DOHH2 (cell line): ENCODE results near the gene CHD8.

Source experiments
- H3F3A ChIP-seq: fragments of 200-600 bp; sonication (generic), shearing (Covaris generic); 2 replicates; pipeline ENCODE4 v1.6.0; 2016; ENCODE audit warnings: antibody characterized with exemption, mild to moderate bottlenecking; ENCODE audit not compliant: control insufficient read depth, insufficient read depth
- H3K27ac ChIP-seq: fragments of 200-600 bp; sonication (generic); 2 replicates; pipeline ENCODE4 v1.5.1; 2014; ENCODE audit warnings: low read depth, mild to moderate bottlenecking, low read length, moderate library complexity
- H3K27me3 ChIP-seq: fragments of 200-600 bp; sonication (generic); 2 replicates; pipeline ENCODE4 v1.6.1; 2014; ENCODE audit warnings: mild to moderate bottlenecking, low read length, mixed read lengths; ENCODE audit not compliant: control insufficient read depth
- H3K36me3 ChIP-seq: fragments of 200-600 bp; sonication (generic); 2 replicates; pipeline ENCODE4 v1.6.1; 2014; ENCODE audit warnings: mild to moderate bottlenecking, low read length, moderate library complexity, mixed read lengths; ENCODE audit not compliant: control insufficient read depth
- H3K4me1 ChIP-seq: fragments of 200-600 bp; sonication (generic); 2 replicates; pipeline ENCODE4 v1.6.1; 2014; ENCODE audit warnings: mild to moderate bottlenecking, low read length, mixed read lengths; ENCODE audit not compliant: control insufficient read depth
- H3K4me2 ChIP-seq: fragments of 200-600 bp; sonication (generic); 2 replicates; pipeline ENCODE4 v1.6.0; 2014; ENCODE audit warnings: mild to moderate bottlenecking, low read length, moderate library complexity
- H3K4me3 ChIP-seq: fragments of 200-600 bp; sonication (generic); 2 replicates; pipeline ENCODE4 v1.5.1; 2014; ENCODE audit warnings: mild to moderate bottlenecking, low read length, mixed read lengths
- H3K79me2 ChIP-seq: fragments of 200-600 bp; sonication (generic); 2 replicates; pipeline ENCODE4 v1.6.1; 2014; ENCODE audit warnings: mild to moderate bottlenecking, low read length, mixed read lengths; ENCODE audit not compliant: control insufficient read depth
- H3K9me2 ChIP-seq: fragments of 200-600 bp; sonication (generic); replicated peaks from 2 replicates; pipeline ENCODE4 v1.6.1; 2014; ENCODE audit warnings: mild to moderate bottlenecking, low read length, mixed read lengths; ENCODE audit not compliant: control insufficient read depth
- H3K9me3 ChIP-seq: fragments of 200-600 bp; sonication (generic); 2 replicates; pipeline ENCODE4 v1.6.1; 2014; ENCODE audit warnings: antibody characterized with exemption, low read length, mixed read lengths; ENCODE audit not compliant: control insufficient read depth, insufficient read depth
- H4K20me1 ChIP-seq: fragments of 200-600 bp; sonication (generic); 2 replicates; pipeline ENCODE4 v1.6.0; 2014; ENCODE audit warnings: low read depth, mild to moderate bottlenecking, antibody characterized with exemption, low read length, moderate library complexity; ENCODE audit not compliant: control insufficient read depth, insufficient read depth
- EZH2phosphoT487 ChIP-seq: fragments of 200-600 bp; sonication (generic); IDR thresholded peaks from 2 replicates; pipeline ENCODE4 v1.6.1; 2017; ENCODE audit warnings: borderline replicate concordance, mild to moderate bottlenecking, antibody characterized with exemption, low read length, moderate library complexity, mixed read lengths
- TF ChIP-seq, protein P1 (sequence below): fragments of 200-600 bp; sonication (generic); IDR thresholded peaks from one replicate; pipeline ENCODE4 v1.5.1; 2014; ENCODE audit warnings: antibody characterized with exemption, mild to moderate bottlenecking, low read depth, low read length; ENCODE audit not compliant: poor library complexity, severe bottlenecking

Gene CHD8

GRCh38 chr14:21476523-21476924, 20.6 kb upstream of the CHD8 start:
- peaks cover 15% of the 10 kb centered on the region for H3K4me1 ChIP-seq
- H3K4me3 ChIP-seq = peak overlapping the region; percentile 97
- H3K9me2 ChIP-seq = no peaks in the 10 kb centered on the region
- H3F3A ChIP-seq = peaks cover 3% of the 10 kb centered on the region; the same call in 1 of the 2 replicates
- H3K27ac ChIP-seq = peak overlapping the region; percentile 63
- no peaks in the 10 kb centered on the region for H3K27me3 ChIP-seq
- peaks cover 47% of the 10 kb centered on the region for H3K79me2 ChIP-seq
- H4K20me1 ChIP-seq = no peaks in the 10 kb centered on the region
- H3K9me3 ChIP-seq = no peaks in the 10 kb centered on the region
- peak overlapping the region; percentile 79 for H3K4me2 ChIP-seq
- peaks cover 22% of the 10 kb centered on the region for H3K36me3 ChIP-seq
- TF ChIP-seq EZH2phosphoT487 = no peak
- TF ChIP-seq, protein P1, sequence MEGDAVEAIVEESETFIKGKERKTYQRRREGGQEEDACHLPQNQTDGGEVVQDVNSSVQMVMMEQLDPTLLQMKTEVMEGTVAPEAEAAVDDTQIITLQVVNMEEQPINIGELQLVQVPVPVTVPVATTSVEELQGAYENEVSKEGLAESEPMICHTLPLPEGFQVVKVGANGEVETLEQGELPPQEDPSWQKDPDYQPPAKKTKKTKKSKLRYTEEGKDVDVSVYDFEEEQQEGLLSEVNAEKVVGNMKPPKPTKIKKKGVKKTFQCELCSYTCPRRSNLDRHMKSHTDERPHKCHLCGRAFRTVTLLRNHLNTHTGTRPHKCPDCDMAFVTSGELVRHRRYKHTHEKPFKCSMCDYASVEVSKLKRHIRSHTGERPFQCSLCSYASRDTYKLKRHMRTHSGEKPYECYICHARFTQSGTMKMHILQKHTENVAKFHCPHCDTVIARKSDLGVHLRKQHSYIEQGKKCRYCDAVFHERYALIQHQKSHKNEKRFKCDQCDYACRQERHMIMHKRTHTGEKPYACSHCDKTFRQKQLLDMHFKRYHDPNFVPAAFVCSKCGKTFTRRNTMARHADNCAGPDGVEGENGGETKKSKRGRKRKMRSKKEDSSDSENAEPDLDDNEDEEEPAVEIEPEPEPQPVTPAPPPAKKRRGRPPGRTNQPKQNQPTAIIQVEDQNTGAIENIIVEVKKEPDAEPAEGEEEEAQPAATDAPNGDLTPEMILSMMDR = no peak

GRCh38 chr14:21475767-21476522, 20.0 kb upstream of the CHD8 start:
- peaks cover 3% of the 10 kb centered on the region; the same call in 1 of the 2 replicates for H3F3A ChIP-seq

DNA sequence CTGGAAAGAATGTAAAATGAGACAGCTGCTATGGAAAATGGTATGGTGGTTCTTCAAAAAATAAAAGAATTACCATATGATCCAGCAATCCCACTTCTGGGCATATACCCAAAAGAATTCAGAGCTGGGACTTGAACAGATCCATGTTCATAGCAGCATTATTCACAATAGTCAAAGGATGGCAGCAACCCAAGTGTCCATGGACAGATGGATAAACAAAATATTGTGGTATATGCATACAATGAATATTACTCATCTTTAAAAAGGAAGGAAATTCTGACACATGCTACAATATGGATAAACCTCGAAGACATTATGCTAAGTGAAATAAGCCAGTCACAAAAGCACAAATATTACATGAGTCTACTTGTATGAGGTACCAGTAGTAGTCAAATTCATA, 11.7 kb upstream of the CHD8 start:
- Histone ChIP-seq H3K79me2 (no peaks in the 10 kb centered on the region), H3K4me1 (no peaks in the 10 kb centered on the region), H3K9me2 (no peaks in the 10 kb centered on the region), H3K27ac (no peak overlapping the region), H3F3A (no peaks in the 10 kb centered on the region), H3K4me2 (no peak overlapping the region), H3K9me3 (no peaks in the 10 kb centered on the region), H3K36me3 (peaks cover 22% of the 10 kb centered on the region), H3K4me3 (no peak overlapping the region), H4K20me1 (no peaks in the 10 kb centered on the region), H3K27me3 (no peaks in the 10 kb centered on the region)
- TF ChIP-seq, protein P1 = no peak
- TF ChIP-seq EZH2phosphoT487 = no peak

More at GRCh38 chr14:21475767-21476522, 20.0 kb upstream of the CHD8 start:
- TF ChIP-seq, protein P1 = no peak
- TF ChIP-seq EZH2phosphoT487 = no peak
- H3K4me3 ChIP-seq = peak overlapping the region; percentile 97
- H3K79me2 ChIP-seq = peaks cover 45% of the 10 kb centered on the region
- H4K20me1 ChIP-seq = no peaks in the 10 kb centered on the region
- H3K27me3 ChIP-seq = no peaks in the 10 kb centered on the region
- H3K9me3 ChIP-seq = no peaks in the 10 kb centered on the region
- peaks cover 15% of the 10 kb centered on the region for H3K4me1 ChIP-seq
- peaks cover 18% of the 10 kb centered on the region for H3K36me3 ChIP-seq
- H3K9me2 ChIP-seq = no peaks in the 10 kb centered on the region
- H3K4me2 ChIP-seq = peak overlapping the region; percentile 79
- H3K27ac ChIP-seq = peak overlapping the region; percentile 63
